Measurements from ENCODE around the gene SYPL1.

Gene SYPL1

DNA sequence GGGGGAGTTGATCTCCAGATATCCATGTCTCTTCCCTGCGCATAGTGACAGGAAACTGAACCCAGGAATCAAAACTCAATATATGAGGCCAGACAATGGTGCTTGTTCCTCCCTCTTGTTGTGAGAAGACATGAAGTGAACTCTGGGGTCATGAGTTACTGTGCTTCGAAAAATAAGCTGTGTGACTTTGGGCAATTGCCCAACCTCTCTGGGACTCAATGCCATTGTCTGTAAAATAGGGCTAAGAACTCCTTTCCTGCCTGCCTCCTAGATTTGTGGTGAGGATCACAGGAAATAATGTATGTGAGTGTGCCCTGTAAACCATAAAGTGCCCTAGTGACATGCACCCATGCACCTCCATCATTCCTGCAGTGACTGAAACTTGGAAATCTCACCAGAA, 48.4 kb downstream of the SYPL1 start:
- Histone ChIP-seq H4K8ac (ENCODE audit: low read depth, low read length) (no peak overlapping the region), H3K23ac (ENCODE audit: low read depth, low read length, poor library complexity) (no peak overlapping the region), H3K27ac (replicated peaks; ENCODE audit: low read length) (no peak overlapping the region), H3K9me3 (replicated peaks in 1 of 2; ENCODE audit: control insufficient read depth in 2 of 2, insufficient read depth in 1 of 2, low read depth in 1 of 2, low read length in 2 of 2) (peaks cover 3 to 16% of the 10 kb centered on the region in 2 donors), H3K27me3 (ENCODE audit: control insufficient read depth in 3 of 3, insufficient read depth in 3 of 3, low read depth in 1 of 3, low read length in 3 of 3) (peaks cover 0 to 13% (median 0%) of the 10 kb centered on the region in 3 experiments), H3K4me3 (ENCODE audit: low read length in 2 of 2) (no peak overlapping the region), H3K36me3 (replicated peaks in 1 of 2; ENCODE audit: control insufficient read depth in 2 of 2, insufficient read depth in 2 of 2, low read length in 2 of 2) (no peaks in the 10 kb centered on the region), H3K18ac (ENCODE audit: low read length) (no peak overlapping the region), H2AK5ac (ENCODE audit: low read depth, low read length) (peak overlapping the region; percentile 4), H3K4ac (ENCODE audit: low read length) (no peak overlapping the region), H3K4me1 (ENCODE audit: control insufficient read depth in 2 of 2, insufficient read depth in 1 of 2, low read depth in 1 of 2, low read length in 2 of 2) (peaks cover 19 to 22% of the 10 kb centered on the region in 2 donors), H3K4me2 (ENCODE audit: insufficient read depth, low read length, poor library complexity, severe bottlenecking) (no peak overlapping the region), H2BK15ac (ENCODE audit: low read length) (no peak overlapping the region), H2BK12ac (ENCODE audit: low read length) (no peak overlapping the region), H3K9ac (ENCODE audit: low read depth, low read length, poor library complexity) (no peak overlapping the region), H4K91ac (ENCODE audit: low read depth, low read length, poor library complexity) (no peak overlapping the region), H3K14ac (ENCODE audit: low read length) (no peak overlapping the region), H2BK120ac (ENCODE audit: low read depth, low read length) (peak overlapping the region; percentile 35), H2AFZ (ENCODE audit: low read length) (peak overlapping the region; percentile 62), H3K79me1 (ENCODE audit: low read depth, low read length) (no peaks in the 10 kb centered on the region), H2BK5ac (ENCODE audit: low read length) (no peak overlapping the region)
- no CpG with 5 or more reads among the region's 2 CpGs for WGBS, 2 donors (ENCODE audit: extremely low coverage in 2 of 2, insufficient read length in 2 of 2, insufficient replicate concordance in 1 of 2)
- no peak for DNase-seq (ENCODE audit: low spot score)

DNA sequence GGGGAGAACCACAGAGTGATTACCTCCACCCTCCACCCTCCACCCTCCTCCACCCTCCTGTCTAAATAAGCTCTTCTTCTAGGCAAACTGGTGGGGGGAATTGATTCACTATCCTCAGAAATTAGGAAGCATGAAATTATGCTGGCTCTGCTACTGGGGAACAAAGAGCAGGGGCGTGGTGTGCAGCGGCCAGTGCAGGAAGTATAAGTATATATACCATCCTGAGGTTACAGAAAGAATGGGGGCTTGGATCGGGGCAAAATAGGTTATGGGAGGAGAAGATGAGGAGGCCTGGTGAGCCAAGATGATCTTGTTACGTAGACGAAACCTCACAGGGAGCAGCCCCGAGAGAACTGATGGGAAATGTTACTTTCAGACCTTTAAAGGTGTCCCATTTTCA, 49.1 kb downstream of the SYPL1 start:
- Histone ChIP-seq H3K4me2 (ENCODE audit: insufficient read depth, low read length, poor library complexity, severe bottlenecking) (no peak overlapping the region), H2BK5ac (ENCODE audit: low read length) (no peak overlapping the region), H3K23ac (ENCODE audit: low read depth, low read length, poor library complexity) (no peak overlapping the region), H3K36me3 (replicated peaks in 1 of 2; ENCODE audit: control insufficient read depth in 2 of 2, insufficient read depth in 2 of 2, low read length in 2 of 2) (no peaks in the 10 kb centered on the region), H3K79me1 (ENCODE audit: low read depth, low read length) (no peaks in the 10 kb centered on the region), H3K4ac (ENCODE audit: low read length) (no peak overlapping the region), H2AK5ac (ENCODE audit: low read depth, low read length) (no peak overlapping the region), H3K27me3 (ENCODE audit: control insufficient read depth in 3 of 3, insufficient read depth in 3 of 3, low read depth in 1 of 3, low read length in 3 of 3) (peaks cover 0 to 8% (median 0%) of the 10 kb centered on the region in 3 experiments), H3K4me1 (ENCODE audit: control insufficient read depth in 2 of 2, insufficient read depth in 1 of 2, low read depth in 1 of 2, low read length in 2 of 2) (peaks cover 25 to 27% of the 10 kb centered on the region in 2 donors), H2BK12ac (ENCODE audit: low read length) (no peak overlapping the region), H3K27ac (replicated peaks; ENCODE audit: low read length) (no peak overlapping the region), H3K18ac (ENCODE audit: low read length) (no peak overlapping the region), H3K9ac (ENCODE audit: low read depth, low read length, poor library complexity) (no peak overlapping the region), H2BK15ac (ENCODE audit: low read length) (no peak overlapping the region), H2AFZ (ENCODE audit: low read length) (peak overlapping the region; percentile 62), H3K9me3 (replicated peaks in 1 of 2; ENCODE audit: control insufficient read depth in 2 of 2, insufficient read depth in 1 of 2, low read depth in 1 of 2, low read length in 2 of 2) (peaks cover 3 to 16% of the 10 kb centered on the region in 2 donors), H3K4me3 (ENCODE audit: low read length in 2 of 2) (no peak overlapping the region), H4K8ac (ENCODE audit: low read depth, low read length) (no peak overlapping the region), H2BK120ac (ENCODE audit: low read depth, low read length) (peak overlapping the region; percentile 35), H4K91ac (ENCODE audit: low read depth, low read length, poor library complexity) (no peak overlapping the region), H3K14ac (ENCODE audit: low read length) (no peak overlapping the region)
- no peak for DNase-seq (ENCODE audit: low spot score)
- WGBS, 2 donors (ENCODE audit: extremely low coverage in 2 of 2, insufficient read length in 2 of 2, insufficient replicate concordance in 1 of 2), result no CpG with 5 or more reads among the region's 6 CpGs

GRCh38 chr7:106062521-106062931, 49.6 kb downstream of the SYPL1 start:
- Histone ChIP-seq H3K23ac (ENCODE audit: low read depth, low read length, poor library complexity) (no peak overlapping the region), H3K18ac (ENCODE audit: low read length) (no peak overlapping the region), H3K4ac (ENCODE audit: low read length) (no peak overlapping the region), H2BK15ac (ENCODE audit: low read length) (no peak overlapping the region), H2BK5ac (ENCODE audit: low read length) (peak overlapping the region; percentile 35), H3K79me1 (ENCODE audit: low read depth, low read length) (no peaks in the 10 kb centered on the region), H3K4me2 (ENCODE audit: insufficient read depth, low read length, poor library complexity, severe bottlenecking) (no peak overlapping the region), H3K27me3 (ENCODE audit: control insufficient read depth in 3 of 3, insufficient read depth in 3 of 3, low read depth in 1 of 3, low read length in 3 of 3) (peaks cover 0 to 8% (median 0%) of the 10 kb centered on the region in 3 experiments), H3K36me3 (replicated peaks in 1 of 2; ENCODE audit: control insufficient read depth in 2 of 2, insufficient read depth in 2 of 2, low read length in 2 of 2) (no peaks in the 10 kb centered on the region), H2AK5ac (ENCODE audit: low read depth, low read length) (no peak overlapping the region), H3K27ac (replicated peaks; ENCODE audit: low read length) (no peak overlapping the region), H2AFZ (ENCODE audit: low read length) (peak overlapping the region; percentile 62), H3K9me3 (replicated peaks in 1 of 2; ENCODE audit: control insufficient read depth in 2 of 2, insufficient read depth in 1 of 2, low read depth in 1 of 2, low read length in 2 of 2) (peaks cover 3 to 16% of the 10 kb centered on the region in 2 donors), H3K4me1 (ENCODE audit: control insufficient read depth in 2 of 2, insufficient read depth in 1 of 2, low read depth in 1 of 2, low read length in 2 of 2) (peaks cover 25 to 27% of the 10 kb centered on the region in 2 donors), H3K9ac (ENCODE audit: low read depth, low read length, poor library complexity) (no peak overlapping the region), H2BK12ac (ENCODE audit: low read length) (no peak overlapping the region), H4K8ac (ENCODE audit: low read depth, low read length) (no peak overlapping the region), H4K91ac (ENCODE audit: low read depth, low read length, poor library complexity) (no peak overlapping the region), H2BK120ac (ENCODE audit: low read depth, low read length) (no peak overlapping the region), H3K14ac (ENCODE audit: low read length) (no peak overlapping the region), H3K4me3 (ENCODE audit: low read length in 2 of 2) (no peak overlapping the region)
- DNase-seq (ENCODE audit: low spot score), result no peak
- no CpG with 5 or more reads among the region's 2 CpGs for WGBS, 2 donors (ENCODE audit: extremely low coverage in 2 of 2, insufficient read length in 2 of 2, insufficient replicate concordance in 1 of 2)

GRCh38 chr7:106062006-106062405, 50.1 kb downstream of the SYPL1 start:
- H3K27ac ChIP-seq (replicated peaks; ENCODE audit: low read length), result no peak overlapping the region
- H3K4me3 ChIP-seq (ENCODE audit: low read length in 2 of 2), result no peak overlapping the region
- H3K27me3 ChIP-seq (ENCODE audit: control insufficient read depth in 3 of 3, insufficient read depth in 3 of 3, low read depth in 1 of 3, low read length in 3 of 3), result peaks cover 0 to 5% (median 0%) of the 10 kb centered on the region in 3 experiments
- no peak overlapping the region for H3K23ac ChIP-seq (ENCODE audit: low read depth, low read length, poor library complexity)
- H3K14ac ChIP-seq (ENCODE audit: low read length), result no peak overlapping the region
- DNase-seq (ENCODE audit: low spot score), result no peak
- H3K4ac ChIP-seq (ENCODE audit: low read length), result peak overlapping the region; percentile 10
- peak overlapping the region; percentile 81 for H3K18ac ChIP-seq (ENCODE audit: low read length)
- H2BK12ac ChIP-seq (ENCODE audit: low read length), result peak overlapping the region; percentile 33
- no peaks in the 10 kb centered on the region for H3K79me1 ChIP-seq (ENCODE audit: low read depth, low read length)
- no peak overlapping the region for H2BK120ac ChIP-seq (ENCODE audit: low read depth, low read length)
- H2BK15ac ChIP-seq (ENCODE audit: low read length), result peak overlapping the region; percentile 56
- WGBS, 2 donors (ENCODE audit: extremely low coverage in 2 of 2, insufficient read length in 2 of 2, insufficient replicate concordance in 1 of 2), result no CpG with 5 or more reads among the region's 7 CpGs
- no peaks in the 10 kb centered on the region for H3K36me3 ChIP-seq (replicated peaks in 1 of 2; ENCODE audit: control insufficient read depth in 2 of 2, insufficient read depth in 2 of 2, low read length in 2 of 2)
- H3K4me2 ChIP-seq (ENCODE audit: insufficient read depth, low read length, poor library complexity, severe bottlenecking), result no peak overlapping the region
- no peak overlapping the region for H4K8ac ChIP-seq (ENCODE audit: low read depth, low read length)
- peaks cover 3 to 16% of the 10 kb centered on the region in 2 donors for H3K9me3 ChIP-seq (replicated peaks in 1 of 2; ENCODE audit: control insufficient read depth in 2 of 2, insufficient read depth in 1 of 2, low read depth in 1 of 2, low read length in 2 of 2)
- H3K9ac ChIP-seq (ENCODE audit: low read depth, low read length, poor library complexity), result peak overlapping the region; percentile 15
- peaks cover 25 to 27% of the 10 kb centered on the region in 2 donors for H3K4me1 ChIP-seq (ENCODE audit: control insufficient read depth in 2 of 2, insufficient read depth in 1 of 2, low read depth in 1 of 2, low read length in 2 of 2)
- H2AK5ac ChIP-seq (ENCODE audit: low read depth, low read length), result peak overlapping the region; percentile 21
- H2BK5ac ChIP-seq (ENCODE audit: low read length), result peak overlapping the region; percentile 35
- H4K91ac ChIP-seq (ENCODE audit: low read depth, low read length, poor library complexity), result no peak overlapping the region
- peak overlapping the region; percentile 62 for H2AFZ ChIP-seq (ENCODE audit: low read length)

Data from neuronal stem cell (in vitro differentiated cells).